ENCODE data around the gene EIF6. TPM values are rescaled to one million over a fixed set of nuclear protein-coding genes. Genes with fewer than 3 reads are reported as not detected.

The EIF6 gene
- total RNA-seq, 4 donors from 2014 or later = 69.5 to 110 (median 86.8) TPM

GRCh38 chr20:35328689-35329088 lies 44.1 kb upstream of the EIF6 start:
- Histone ChIP-seq H3K9me3 (no peaks in the 10 kb centered on the region), H3K4me1 (peaks cover 0 to 7% (median 0%) of the 10 kb centered on the region in 4 donors), H3K27ac (no peak overlapping the region), H3K27me3 (no peaks in the 10 kb centered on the region), H3K36me3 (peaks cover 0 to 19% (median 0%) of the 10 kb centered on the region in 3 donors), H3K4me3 (no peak overlapping the region)
- no peak for TF ChIP-seq EP300 (IDR thresholded peaks at IDR 0.05)
- TF ChIP-seq POLR2A (IDR thresholded peaks at IDR 0.05) = no peak
- no peak for TF ChIP-seq CTCF (IDR thresholded peaks at IDR 0.05)
- no peak for DNase-seq (ENCODE audit: low spot score in 2 of 2)
- 82 to 83% methylated on average over 4 of the region's 4 CpGs for WGBS, 2 donors

GRCh38 chr20:35328095-35328685 lies 43.6 kb upstream of the EIF6 start:
- WGBS, 2 donors = 92 to 97% methylated on average over 3 of the region's 3 CpGs
- H3K9me3 ChIP-seq = no peaks in the 10 kb centered on the region
- no peaks in the 10 kb centered on the region for H3K27me3 ChIP-seq
- H3K36me3 ChIP-seq = peaks cover 0 to 22% (median 0%) of the 10 kb centered on the region in 3 donors
- peaks cover 0 to 6% (median 0%) of the 10 kb centered on the region in 4 donors for H3K4me1 ChIP-seq
- TF ChIP-seq CTCF (IDR thresholded peaks at IDR 0.05) (no peak), EP300 (IDR thresholded peaks at IDR 0.05) (no peak), POLR2A (IDR thresholded peaks at IDR 0.05) (no peak)
- H3K27ac ChIP-seq = no peak overlapping the region
- DNase-seq (ENCODE audit: low spot score in 2 of 2) = no peak
- H3K4me3 ChIP-seq = no peak overlapping the region

- H3K4me3 ChIP-seq = no peak overlapping the region
- no peak for DNase-seq (ENCODE audit: low spot score in 2 of 2)
- H3K27ac ChIP-seq = no peak overlapping the region
- no peaks in the 10 kb centered on the region for H3K27me3 ChIP-seq
- TF ChIP-seq CTCF (IDR thresholded peaks at IDR 0.05) (no peak), EP300 (IDR thresholded peaks at IDR 0.05) (no peak), POLR2A (IDR thresholded peaks at IDR 0.05) (no peak)
- peaks cover 0 to 20% (median 0%) of the 10 kb centered on the region in 3 donors for H3K36me3 ChIP-seq
- WGBS, 2 donors = 92 to 96% methylated on average over 4 of the region's 4 CpGs
- no peaks in the 10 kb centered on the region for H3K9me3 ChIP-seq
- H3K4me1 ChIP-seq = peaks cover 0 to 6% (median 0%) of the 10 kb centered on the region in 4 donors
Measured at GRCh38 chr20:35327074-35327976, 42.8 kb upstream of the EIF6 start.

GRCh38 chr20:35326740-35327073 lies 42.1 kb upstream of the EIF6 start:
- Histone ChIP-seq H3K4me3 (no peak overlapping the region), H3K4me1 (peaks cover 0 to 6% (median 0%) of the 10 kb centered on the region in 4 donors), H3K27me3 (no peaks in the 10 kb centered on the region), H3K36me3 (peaks cover 0 to 21% (median 0%) of the 10 kb centered on the region in 3 donors), H3K9me3 (no peaks in the 10 kb centered on the region), H3K27ac (no peak overlapping the region)
- WGBS, 2 donors = 83 to 89% methylated on average over 3 of the region's 3 CpGs
- DNase-seq (ENCODE audit: low spot score in 2 of 2) = no peak
- no peak for TF ChIP-seq POLR2A (IDR thresholded peaks at IDR 0.05)
- no peak for TF ChIP-seq EP300 (IDR thresholded peaks at IDR 0.05)
- TF ChIP-seq CTCF (IDR thresholded peaks at IDR 0.05) = no peak

Measured in tibial nerve (tissue), 4 donors.